Measurements from ENCODE around the gene CSRNP2.
A peak's percentile ranks its signal among the peaks of the same experiment; 100 is the strongest.
"Not testable (repeated sequence)": the region's sequence is repeated elsewhere in the genome, so short reads cannot be mapped to it uniquely, and the experiment has no call there.

The CSRNP2 gene

DNA sequence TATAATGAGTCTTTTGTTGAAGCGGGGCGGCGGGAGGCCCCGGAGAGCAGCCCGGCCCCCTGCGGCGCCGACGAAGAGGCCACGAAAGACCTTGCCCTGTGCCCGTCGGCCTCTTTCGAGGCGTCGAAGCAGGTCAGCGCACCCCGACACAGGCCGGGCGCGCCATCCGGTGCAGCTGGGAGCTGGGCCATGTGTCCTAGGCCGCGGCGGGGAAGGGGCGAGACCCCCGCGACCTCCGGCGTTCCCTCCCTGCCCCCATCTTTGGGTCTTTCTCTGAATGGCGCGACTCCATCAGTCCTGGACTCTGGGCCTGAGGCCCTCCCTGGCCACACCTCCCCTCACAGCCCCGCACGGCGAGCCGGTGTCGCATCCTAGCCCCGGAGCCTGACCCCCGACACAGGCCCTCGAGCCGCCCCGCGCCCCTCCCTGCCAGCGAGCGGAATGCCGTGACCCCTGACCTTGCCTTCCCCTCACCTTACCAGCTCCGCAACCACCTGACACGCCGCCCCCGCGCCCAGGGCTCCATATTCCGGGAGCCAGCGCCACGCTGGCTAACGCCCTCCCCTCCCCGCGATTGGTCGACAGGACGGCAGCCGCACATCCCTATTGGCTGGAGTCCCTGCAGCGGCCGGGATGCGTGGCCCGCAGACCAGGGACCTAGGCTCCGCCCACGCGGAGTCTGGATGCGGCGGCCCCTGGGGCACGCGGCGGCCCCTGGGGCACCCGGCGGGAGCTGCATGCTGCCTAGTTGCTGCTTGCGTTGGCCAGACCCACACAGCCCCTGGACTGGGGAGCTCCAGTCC is 57.4 kb downstream of the CSRNP2 start, which contains the start of gene SLC11A2:
Gene SLC11A2 (minus strand): TSS at position 549 of the 803 bp plus-strand sequence. CDS start 15,656 bp downstream, outside the sequence.
- peak; percentile 74 for DNase-seq

- DNase-seq: peak; percentile 25
These were observed 58.0 kb downstream of the CSRNP2 start for GRCh38 chr12:51025338-51025835.

- no peak for DNase-seq
These were observed 59.6 kb downstream of the CSRNP2 start for GRCh38 chr12:51023625-51024382.

- no peak for DNase-seq
These were observed 61.7 kb downstream of the CSRNP2 start for GRCh38 chr12:51021694-51022093.

GRCh38 chr12:51020448-51021182 is 62.8 kb downstream of the CSRNP2 start:
- DNase-seq: no peak

- no peak for DNase-seq
These were observed 63.5 kb downstream of the CSRNP2 start for GRCh38 chr12:51019927-51020326.

DNA sequence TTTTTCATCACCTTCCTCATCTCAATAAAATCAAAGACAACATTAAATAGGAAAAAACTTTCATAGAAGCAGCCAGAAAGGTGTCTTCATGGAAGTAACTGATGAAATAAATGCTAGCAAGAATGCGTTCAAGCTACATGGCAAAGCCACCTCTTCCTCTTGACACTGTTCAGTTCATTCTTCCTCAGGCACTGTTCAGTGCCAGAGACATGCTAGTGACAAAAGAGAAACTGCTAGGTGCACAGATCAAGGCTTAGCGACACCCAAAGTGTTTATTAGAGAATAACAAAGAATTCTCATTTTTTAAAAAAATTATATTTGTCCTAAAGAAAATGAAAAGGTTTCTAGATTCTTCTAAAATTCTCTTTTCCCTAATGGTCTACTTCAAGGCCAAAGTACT is 64.4 kb downstream of the CSRNP2 start:
- no peak for DNase-seq

DNA sequence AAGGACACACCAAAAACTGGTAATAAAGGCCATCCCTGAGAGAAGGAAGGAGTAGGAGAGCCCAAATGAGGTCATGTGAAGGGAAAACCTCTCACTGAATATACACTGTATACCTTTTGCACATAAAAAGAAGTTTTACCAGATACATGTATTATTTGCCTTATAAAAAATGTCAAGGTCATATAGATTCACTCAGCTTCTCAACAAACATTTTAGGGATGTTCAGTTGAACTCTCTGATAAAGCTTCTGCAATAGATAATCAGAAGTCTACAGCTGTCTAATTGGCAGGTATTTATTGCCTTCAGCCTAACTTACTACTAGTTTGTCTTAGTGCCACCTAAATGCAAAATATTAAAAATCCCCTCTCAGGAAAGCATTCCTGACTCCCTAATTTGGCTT is 65.9 kb downstream of the CSRNP2 start:
- no peak for DNase-seq

GRCh38 chr12:51014467-51014866 is 68.9 kb downstream of the CSRNP2 start:
- DNase-seq: not testable (repeated sequence)

DNA sequence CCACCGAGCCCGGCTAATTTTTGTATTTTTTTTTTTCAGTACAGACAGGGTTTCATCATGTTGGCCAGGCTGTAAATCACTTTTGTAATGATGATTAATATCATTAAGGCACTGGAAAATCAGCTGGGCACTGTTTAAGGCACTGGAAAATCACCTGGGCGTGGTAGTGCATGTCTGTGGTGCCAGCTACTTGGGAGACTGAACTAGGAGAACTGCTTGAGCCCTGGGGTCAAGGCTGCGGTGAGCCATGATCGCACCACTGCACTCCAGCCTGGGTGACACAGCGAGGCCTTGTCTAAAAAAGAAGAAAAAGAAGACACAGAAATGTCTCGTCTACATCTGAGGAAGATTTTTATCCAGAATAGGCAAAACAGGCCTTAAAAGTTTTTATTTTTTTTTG is 70.0 kb downstream of the CSRNP2 start:
- DNase-seq: no peak

DNA sequence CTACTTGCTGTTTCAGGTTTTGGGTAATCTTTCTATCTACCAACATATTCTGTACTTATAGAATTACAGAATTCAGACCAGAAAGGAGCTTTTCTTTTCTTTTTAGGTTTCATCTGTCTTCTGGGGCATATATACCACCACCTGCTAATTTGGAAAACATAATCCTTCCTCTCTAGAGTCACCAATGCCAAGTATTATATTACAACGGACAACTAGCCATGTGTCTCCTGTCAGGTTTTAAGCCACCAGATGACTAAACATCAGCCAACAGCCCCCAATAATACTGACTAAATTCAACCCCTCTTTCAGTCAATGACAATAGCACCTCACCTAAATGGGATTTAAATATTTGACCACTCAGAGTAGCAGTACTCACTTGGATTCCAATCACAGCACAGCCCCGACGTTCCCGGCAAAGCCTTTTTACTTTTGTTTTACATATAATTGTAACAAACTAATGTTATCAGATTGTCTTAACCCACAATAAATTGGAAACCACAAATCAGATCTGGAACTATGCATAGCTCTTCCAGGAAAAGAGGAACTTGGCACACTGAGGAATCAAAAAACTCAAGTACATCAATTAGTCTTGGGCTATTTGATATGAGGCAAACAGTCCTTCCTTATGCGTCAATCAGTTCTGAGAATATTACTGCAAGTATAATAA is 70.7 kb downstream of the CSRNP2 start:
- no peak for DNase-seq

DNA sequence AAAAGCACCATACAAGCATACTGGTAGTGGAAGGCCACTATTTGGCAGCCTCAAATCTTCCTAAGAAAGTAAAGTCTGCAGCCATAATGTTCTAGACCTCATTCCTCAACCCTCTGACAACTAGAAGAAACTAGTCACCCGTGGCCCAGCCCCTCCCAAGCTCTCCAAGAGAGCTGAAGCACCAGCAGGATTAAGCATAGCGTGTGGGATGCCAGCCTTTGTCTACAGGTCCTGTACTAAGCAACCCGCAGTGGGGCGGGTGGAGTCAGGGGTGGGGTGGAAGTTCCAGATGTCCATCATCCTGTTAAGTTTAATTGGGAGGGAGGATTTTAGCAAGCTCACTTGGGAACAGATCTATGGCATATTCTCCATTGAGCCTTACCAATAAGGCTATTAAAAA is 71.4 kb downstream of the CSRNP2 start:
- DNase-seq: no peak

All from NCI-H1694 treated with DMSO at 0.1 percent for 48 hours (cell line).